HG03342 (cell line): ENCODE data around the gene B3GALNT1.
A peak's percentile ranks its signal among the peaks of the same experiment; 100 is the strongest.

ENCODE experiments used
- ATAC-seq: cut with Tn5 transposase; IDR thresholded peaks from one replicate; pipeline ENCODE4 v1.9.1; 2021; ENCODE audit warnings: mild to moderate bottlenecking, moderate library complexity; ENCODE audit not compliant: unreplicated experiment

B3GALNT1 gene

GRCh38 chr3:161104561-161105551, at the start of gene B3GALNT1:
B3GALNT1 (minus strand) TSS chr3:161105349; CDS start chr3:161086754, 18,595 bp downstream.
- ATAC-seq: peak; percentile 77

- ATAC-seq: no peak
Measured at GRCh38 chr3:161153480-161153879, 48.3 kb upstream of the B3GALNT1 start.

DNA sequence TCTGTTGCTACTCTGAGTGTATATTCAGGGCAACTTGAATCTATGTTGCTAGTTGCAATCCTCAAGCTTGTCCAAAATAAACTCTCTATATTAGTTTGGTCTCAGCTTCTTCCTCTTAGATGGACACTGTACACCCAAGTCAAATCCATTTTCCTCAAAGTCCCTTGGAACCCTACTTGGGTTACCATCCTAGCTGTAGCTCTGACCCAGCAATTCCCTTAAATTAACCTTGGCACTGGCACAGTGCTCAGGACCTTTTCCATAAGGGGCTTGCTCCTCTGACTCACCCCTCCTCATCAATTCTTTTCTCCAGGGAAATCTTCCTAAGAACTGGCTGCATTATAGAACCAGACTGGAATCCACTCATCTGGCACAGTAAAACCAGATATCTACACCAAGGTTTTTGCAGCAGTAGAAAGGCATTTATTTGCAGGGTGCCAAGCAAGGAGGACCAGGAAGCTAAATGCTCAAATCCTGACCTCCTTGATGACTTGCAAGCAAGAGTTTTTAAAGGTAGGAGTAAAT, 44.9 kb upstream of the B3GALNT1 start:
- no peak for ATAC-seq

GRCh38 chr3:161149529-161149928, 44.4 kb upstream of the B3GALNT1 start:
- no peak for ATAC-seq

DNA sequence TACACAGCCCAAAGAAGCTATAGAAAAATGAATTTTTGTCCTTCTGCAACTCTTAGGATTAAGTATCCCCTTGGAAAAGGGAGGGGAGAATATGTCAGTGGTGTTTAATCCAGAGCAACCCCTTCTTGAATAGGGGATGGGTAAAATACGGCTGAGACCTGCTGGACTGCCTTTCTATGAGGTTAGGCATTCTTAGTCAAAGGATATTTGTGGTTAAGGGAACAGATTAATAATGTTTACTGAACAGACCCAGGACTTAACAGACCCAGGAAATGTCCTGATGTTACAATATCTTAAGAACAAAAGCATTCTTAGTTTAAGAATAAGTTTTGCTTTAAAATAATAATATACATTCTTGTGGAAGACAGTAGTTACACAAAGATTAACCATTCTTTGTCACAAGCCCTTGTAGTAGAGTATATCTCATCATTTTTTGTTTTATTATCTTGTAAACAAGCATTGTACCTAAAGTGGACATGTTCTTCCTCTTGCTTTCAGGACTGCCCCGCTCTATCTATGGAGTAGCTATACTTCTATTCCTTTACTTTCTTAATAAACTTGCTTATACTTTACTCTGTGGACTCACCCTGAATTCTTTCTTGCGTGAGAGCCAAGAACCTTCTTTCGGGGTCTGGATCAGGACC, 43.8 kb upstream of the B3GALNT1 start:
- ATAC-seq: no peak

GRCh38 chr3:161142486-161142885, 37.3 kb upstream of the B3GALNT1 start:
- ATAC-seq: no peak

GRCh38 chr3:161139686-161140085, 34.5 kb upstream of the B3GALNT1 start:
- no peak for ATAC-seq

GRCh38 chr3:161137260-161137659, 32.1 kb upstream of the B3GALNT1 start:
- no peak for ATAC-seq

- ATAC-seq: no peak
Measured at GRCh38 chr3:161132391-161132790, 27.2 kb upstream of the B3GALNT1 start.

DNA sequence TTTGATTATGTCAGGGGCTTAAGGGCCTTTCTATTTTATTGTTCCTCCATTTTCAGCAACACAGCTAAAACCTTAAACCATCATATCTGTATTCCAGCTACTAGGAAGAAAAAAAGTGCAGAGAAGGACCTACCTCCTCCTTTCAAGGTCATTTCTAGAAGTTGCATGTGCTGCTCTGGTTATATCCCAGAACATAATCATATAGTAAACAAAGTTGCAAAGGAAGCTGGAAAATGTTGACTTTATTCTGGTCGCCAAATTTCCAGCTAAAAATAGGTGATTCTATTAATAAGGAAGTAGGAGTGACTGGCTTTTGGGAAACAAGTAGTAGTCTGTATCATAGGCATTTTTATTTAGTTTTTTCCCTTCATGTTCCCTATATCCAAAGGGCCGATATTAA, 21.3 kb upstream of the B3GALNT1 start:
- ATAC-seq: no peak

DNA sequence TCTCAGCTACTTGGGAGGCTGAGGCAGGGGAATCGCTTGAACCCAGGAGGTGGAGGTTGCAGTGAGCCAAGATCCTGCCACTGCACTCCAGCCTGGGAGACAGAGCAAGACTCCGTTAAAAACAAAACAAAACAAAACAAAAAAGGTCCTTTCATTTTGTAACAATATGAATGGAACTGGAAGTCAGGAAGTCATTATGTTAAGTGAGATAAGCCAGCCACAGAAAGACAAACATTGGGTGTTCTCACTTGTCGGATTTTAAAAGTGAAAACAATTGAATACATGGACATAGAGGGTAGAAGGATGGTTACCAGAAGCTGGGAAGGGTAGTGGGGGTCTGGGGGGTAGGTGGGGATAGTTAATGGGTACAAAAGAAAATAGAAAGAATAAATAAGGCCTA, 12.5 kb upstream of the B3GALNT1 start:
- no peak for ATAC-seq

DNA sequence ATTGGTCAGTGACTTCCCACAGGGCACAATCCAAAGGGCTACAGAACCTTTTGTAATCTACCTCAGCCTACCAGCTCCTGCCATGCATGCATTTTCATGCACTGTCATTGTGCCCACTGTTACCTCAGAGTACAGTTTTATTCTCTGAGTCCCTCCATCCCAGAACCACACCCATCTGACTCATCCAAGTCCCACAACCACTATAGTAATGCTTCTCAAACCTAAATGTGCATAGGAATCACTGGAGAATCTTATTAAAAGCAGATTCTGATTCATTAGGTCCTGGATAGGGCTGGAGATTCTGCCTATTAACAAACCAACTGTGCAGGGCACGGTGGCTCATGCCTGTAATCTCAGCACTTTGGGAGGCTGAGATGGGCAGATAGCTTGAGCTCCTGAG, 3.7 kb upstream of the B3GALNT1 start:
- ATAC-seq: no peak

GRCh38 chr3:161107311-161107710, 2.2 kb upstream of the B3GALNT1 start:
- no peak for ATAC-seq

GRCh38 chr3:161103776-161104385, 1.3 kb downstream of the B3GALNT1 start:
- ATAC-seq: no peak

GRCh38 chr3:161101609-161102008, 3.5 kb downstream of the B3GALNT1 start:
- ATAC-seq: no peak

- no peak for ATAC-seq
Measured at GRCh38 chr3:161100994-161101393, 4.2 kb downstream of the B3GALNT1 start.

DNA sequence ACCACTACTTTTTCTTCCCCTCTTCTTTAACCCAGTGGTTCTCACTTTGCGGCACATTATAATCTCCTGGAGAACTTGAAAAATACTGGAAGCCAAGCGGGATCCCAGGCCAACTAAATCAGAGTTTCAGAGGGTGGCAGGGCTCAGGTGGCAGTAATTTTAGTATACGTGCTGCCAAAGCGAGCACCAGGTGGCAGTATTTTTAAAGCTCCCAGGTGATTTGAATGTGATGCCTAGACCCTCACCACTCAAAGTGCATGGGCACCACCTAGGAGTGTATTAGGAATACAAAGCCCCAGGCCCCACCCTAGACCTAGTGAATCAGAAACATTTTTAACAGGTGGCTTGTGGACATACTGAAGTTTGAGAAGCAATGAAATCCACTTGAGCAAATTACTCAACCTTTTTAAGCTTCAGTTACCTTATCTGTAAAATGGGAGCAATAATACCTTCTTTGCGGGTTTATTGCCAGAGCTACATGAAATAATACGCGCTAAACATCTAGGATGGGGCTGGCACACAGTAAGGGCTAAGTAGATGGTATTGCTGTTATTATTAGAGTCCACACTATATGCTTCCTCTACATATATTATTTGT, 8.3 kb downstream of the B3GALNT1 start:
- no peak for ATAC-seq

DNA sequence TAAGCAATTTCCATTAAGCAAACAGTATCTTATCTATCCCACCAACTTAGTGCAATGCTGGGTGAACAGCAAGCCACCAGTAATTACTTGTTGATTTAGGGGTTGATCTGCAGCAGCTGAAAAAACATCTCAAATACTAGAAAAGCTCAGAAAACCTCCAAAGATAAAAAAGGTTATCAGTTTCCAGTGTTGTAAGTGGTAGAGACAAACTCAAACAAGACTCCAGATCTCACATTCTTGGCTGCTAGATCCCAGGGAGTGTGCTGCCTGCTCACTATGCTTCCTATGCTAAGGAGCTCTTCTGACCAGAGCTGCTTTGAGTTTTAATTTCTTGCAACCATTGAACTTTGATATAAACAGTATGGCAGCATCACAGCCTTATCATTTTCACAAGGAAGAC, 11.3 kb downstream of the B3GALNT1 start:
- ATAC-seq: no peak

DNA sequence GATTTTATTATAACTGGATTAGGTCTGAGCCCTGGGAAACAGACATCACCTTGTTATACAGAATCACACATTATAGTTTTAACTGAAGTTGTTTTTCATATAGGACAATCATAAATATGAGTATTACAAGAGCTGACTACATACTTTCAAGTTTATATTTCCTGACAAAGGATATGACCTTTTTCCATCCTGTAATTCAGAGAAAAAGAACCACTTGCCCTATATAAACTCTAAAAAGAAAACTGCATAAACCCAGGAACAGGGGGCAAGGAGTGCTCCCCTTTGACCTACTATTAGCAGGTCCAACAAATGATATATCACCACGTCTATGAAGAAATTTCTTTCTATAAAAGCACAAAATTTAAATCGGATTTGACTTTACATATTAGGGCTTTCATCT, 20.9 kb downstream of the B3GALNT1 start:
- ATAC-seq: no peak

DNA sequence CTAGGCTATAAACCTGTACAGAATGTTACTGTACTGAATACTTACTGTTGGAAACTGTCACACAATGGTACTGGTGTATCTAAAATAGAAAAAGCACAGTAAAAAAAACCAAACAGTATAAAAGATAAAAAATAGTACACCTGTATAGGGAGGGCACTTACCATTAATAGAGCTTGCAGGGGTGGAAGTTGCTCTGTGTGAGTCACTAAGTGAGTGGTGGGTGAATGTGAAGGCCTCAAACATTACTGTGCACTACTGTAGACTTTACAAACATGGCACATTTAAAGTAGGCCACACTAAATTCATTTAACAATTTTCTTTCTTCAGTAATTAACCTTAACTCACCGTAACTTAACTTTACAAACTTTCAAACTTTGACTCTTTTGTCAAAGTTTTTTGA, 22.0 kb downstream of the B3GALNT1 start:
- no peak for ATAC-seq

DNA sequence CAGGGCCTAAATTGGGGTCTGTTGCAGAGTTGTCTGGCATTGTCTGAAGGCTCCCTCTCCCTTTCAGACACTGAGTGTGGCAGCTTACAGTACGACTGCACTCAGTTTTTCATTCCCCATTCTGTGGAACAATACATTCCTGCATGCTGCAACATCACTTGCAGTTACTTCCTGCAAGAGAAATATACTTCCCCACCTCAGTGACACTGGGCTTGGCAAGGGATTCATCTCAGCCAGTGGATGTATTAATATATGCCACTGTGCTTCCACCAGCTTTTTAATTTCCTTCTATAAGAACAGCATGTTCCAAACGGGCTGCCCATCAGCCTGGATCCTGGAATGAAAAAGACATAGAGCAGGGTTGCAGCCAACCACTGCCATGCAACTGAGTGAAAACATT, 23.1 kb downstream of the B3GALNT1 start:
- peak; percentile 24 for ATAC-seq
